HepG2 (cell line): ENCODE data around the gene JPT1. TPM values are rescaled to one million over a fixed set of nuclear protein-coding genes. Genes with fewer than 3 reads are reported as not detected.
A peak's percentile ranks its signal among the peaks of the same experiment; 100 is the strongest.

ENCODE experiments used
- AHDC1 ChIP-seq: sonication (generic); formaldehyde crosslinking; IDR thresholded peaks from 2 replicates; pipeline ENCODE4 v1.5.1; 2020; ENCODE audit warnings: mild to moderate bottlenecking, missing genetic modification reagents, borderline replicate concordance
- ELF3 ChIP-seq: IDR thresholded peaks from 2 replicates; pipeline ENCODE4 v1.6.1; 2016; ENCODE audit warnings: missing genetic modification reagents, missing compliant biosample characterization
- ZBTB4 ChIP-seq: sonication (generic); formaldehyde crosslinking; IDR thresholded peaks from 2 replicates; pipeline ENCODE4 v1.4.0; 2020; ENCODE audit warnings: missing genetic modification reagents, mild to moderate bottlenecking, borderline replicate concordance
- ZNF460 ChIP-seq: sonication (generic); formaldehyde crosslinking; IDR thresholded peaks from 2 replicates; pipeline ENCODE4 v1.5.1; 2020; ENCODE audit warnings: missing genetic modification reagents, mild to moderate bottlenecking, borderline replicate concordance
- ZNF563 ChIP-seq: sonication (generic); formaldehyde crosslinking; IDR thresholded peaks from 2 replicates; pipeline ENCODE4 v1.8.0; 2022; ENCODE audit warnings: mild to moderate bottlenecking, moderate library complexity, missing genetic modification reagents
- ZNF772 ChIP-seq: sonication (generic); formaldehyde crosslinking; IDR thresholded peaks from 2 replicates; pipeline ENCODE4 v1.5.0; 2020; ENCODE audit warnings: mild to moderate bottlenecking, missing genetic modification reagents
- ZNF775 ChIP-seq: sonication (generic); formaldehyde crosslinking; IDR thresholded peaks from 2 replicates; pipeline ENCODE4 v1.4.0; 2020; ENCODE audit warnings: missing genetic modification reagents, mild to moderate bottlenecking, moderate library complexity, borderline replicate concordance
- polyA plus RNA-seq, 8 experiments: library from polyadenylated mRNA; depleted of rRNA in 3 of 8; stranded (reverse) in 7 of 8; unstranded in 1 of 8; fragments of >200 nt; fragmentation: Illumina TruSeq in 4 of 8; extraction: Trizol in 4 of 8; gene quantifications; 2 replicates each; pipeline versions ENCODE4 v1.2.1 to v1.2.3, GENCODE V29; 2011 to 2016; ENCODE audit warnings: low read depth in 4 of 8, missing spikeins in 1 of 8, mixed read lengths in 1 of 8; ENCODE audit not compliant: insufficient read depth in 1 of 8
- total RNA-seq, 5 experiments: library from RNA; depleted of rRNA; stranded (reverse); fragments of >200 nt; fragmentation: Illumina TruSeq; extraction: Trizol; gene quantifications; 2 replicates each; pipeline ENCODE4 v1.2.3, GENCODE V29; 2016; ENCODE audit warnings: low read depth in 1 of 5
- TF ChIP-seq, protein P1 (sequence below): sonication (generic); formaldehyde crosslinking; IDR thresholded peaks from 2 replicates; pipeline ENCODE4 v1.5.0; 2020; ENCODE audit warnings: missing genetic modification reagents

JPT1 gene
- total and polyA plus RNA-seq, 2 of the 13 experiments (the other 11 are each of a cell fraction or from before 2014, with no cell fraction given): 43.3 to 256 TPM

GRCh38 chr17:75132018-75133000, 22.0 kb downstream of the JPT1 start (continued):
- TF ChIP-seq ZNF563 (CRISPR knock-in tag): peak; percentile 86; the same call in 1 of the 2 replicates
- TF ChIP-seq, protein P1, sequence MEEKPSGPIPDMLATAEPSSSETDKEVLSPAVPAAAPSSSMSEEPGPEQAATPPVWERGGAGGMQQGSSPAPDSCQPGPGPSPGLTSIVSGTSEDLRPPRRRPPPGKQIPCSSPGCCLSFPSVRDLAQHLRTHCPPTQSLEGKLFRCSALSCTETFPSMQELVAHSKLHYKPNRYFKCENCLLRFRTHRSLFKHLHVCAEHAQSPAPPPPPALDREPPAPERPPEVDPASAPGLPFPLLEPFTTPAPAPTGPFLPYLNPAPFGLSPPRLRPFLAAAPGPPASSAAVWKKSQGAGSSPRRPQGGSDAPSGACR: 0 out of 2 replicates have a peak, but pooled peaks have one; percentile 47
- 0 out of 2 replicates have a peak, but pooled peaks have one; percentile 49 for TF ChIP-seq ZNF772 (CRISPR knock-in tag)
- TF ChIP-seq AHDC1 (CRISPR knock-in tag): 0 out of 2 replicates have a peak, but pooled peaks have one; percentile 18
- peak; percentile 67; the same call in 1 of the 2 replicates for TF ChIP-seq ZBTB4 (CRISPR knock-in tag)
- TF ChIP-seq ZNF775: peak; percentile 14; the same call in 1 of the 2 replicates
- 0 out of 2 replicates have a peak, but pooled peaks have one; percentile 10 for TF ChIP-seq ELF3 (CRISPR knock-in tag)
- TF ChIP-seq ZNF460 (CRISPR knock-in tag): peak; percentile 80
